Measurements from ENCODE around the gene JARID2. TPM values are rescaled to one million over a fixed set of nuclear protein-coding genes. Genes with fewer than 3 reads are reported as not detected.

The JARID2 gene
- total and polyA plus RNA-seq, 3 experiments from 2014 or later: 12.0 to 25.5 (median 25.0) TPM

DNA sequence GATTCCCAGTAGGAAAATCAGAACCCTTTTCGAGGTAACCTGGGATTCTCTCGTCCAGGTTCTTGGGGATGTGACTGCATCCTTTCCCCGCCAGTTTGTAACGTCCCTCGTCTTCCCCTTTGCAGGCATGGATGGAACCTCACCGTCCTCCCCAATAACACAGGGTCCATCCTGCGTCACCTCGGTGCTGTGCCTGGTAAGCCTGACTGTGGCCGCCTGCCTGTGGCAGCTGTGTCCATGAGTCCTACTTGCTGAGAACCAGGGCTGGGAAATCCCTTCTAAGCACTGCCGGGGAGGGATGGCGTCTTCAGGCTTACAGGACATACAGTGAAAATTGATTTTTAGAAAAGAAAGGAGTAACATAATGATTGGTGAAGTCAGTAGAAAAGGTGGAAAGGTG, 261.4 kb downstream of the JARID2 start:
- Histone ChIP-seq H3K4me3 (ENCODE audit: low read length) (no peak overlapping the region), H3K27ac (ENCODE audit: low read depth, low read length) (no peak overlapping the region), H3K36me3 (ENCODE audit: insufficient read depth, low read length) (peaks cover 52% of the 10 kb centered on the region), H3K4me1 (ENCODE audit: insufficient read depth, low read length) (no peaks in the 10 kb centered on the region), H3K27me3 (ENCODE audit: insufficient read depth, low read length, poor library complexity, severe bottlenecking) (no peaks in the 10 kb centered on the region), H3K9me3 (ENCODE audit: low read length) (no peaks in the 10 kb centered on the region)
- no peak for DNase-seq
- ChIA-PET CTCF (no interaction called here), POLR2A (no interaction called here)
- H3K9me3 Mint-ChIP-seq: no peaks in the 10 kb centered on the region
- H3K27ac Mint-ChIP-seq: peak overlapping the region in 5 of 8 donors; percentile 0 to 81 (median 70)
- H3K4me1 Mint-ChIP-seq: peaks cover 0 to 9% (median 4%) of the 10 kb centered on the region in 3 donors
- peaks cover 0 to 96% (median 18%) of the 10 kb centered on the region in 3 donors for H3K36me3 Mint-ChIP-seq
- no peaks in the 10 kb centered on the region for H3K27me3 Mint-ChIP-seq
- no peak overlapping the region for H3K4me3 Mint-ChIP-seq

DNA sequence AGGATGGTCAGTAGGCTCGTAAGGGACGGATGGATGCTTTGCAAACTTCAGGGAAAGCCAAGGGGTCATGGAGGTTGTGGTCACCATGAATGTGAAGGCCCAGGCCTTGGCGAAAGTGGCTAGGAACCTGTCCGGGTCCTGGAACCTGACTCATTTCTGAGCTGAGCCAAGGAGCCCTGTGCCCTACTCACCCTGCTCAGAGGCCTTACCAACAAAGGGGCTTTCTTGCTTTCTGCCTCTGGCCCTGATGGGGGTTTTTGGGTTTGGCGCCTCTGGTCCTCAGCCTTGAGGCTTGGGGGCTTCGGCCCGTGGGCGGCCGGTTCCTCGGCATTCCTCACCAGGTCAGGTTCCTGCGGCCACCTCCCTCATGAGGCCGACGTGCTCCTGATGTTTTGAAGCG, 261.9 kb downstream of the JARID2 start:
- no peak overlapping the region for H3K4me3 Mint-ChIP-seq
- peaks cover 0 to 96% (median 23%) of the 10 kb centered on the region in 3 donors for H3K36me3 Mint-ChIP-seq
- Histone ChIP-seq H3K27ac (ENCODE audit: low read depth, low read length) (no peak overlapping the region), H3K4me3 (ENCODE audit: low read length) (no peak overlapping the region), H3K27me3 (ENCODE audit: insufficient read depth, low read length, poor library complexity, severe bottlenecking) (no peaks in the 10 kb centered on the region), H3K9me3 (ENCODE audit: low read length) (no peaks in the 10 kb centered on the region), H3K4me1 (ENCODE audit: insufficient read depth, low read length) (no peaks in the 10 kb centered on the region), H3K36me3 (ENCODE audit: insufficient read depth, low read length) (peaks cover 47% of the 10 kb centered on the region)
- ChIA-PET CTCF (no interaction called here), POLR2A (no interaction called here)
- DNase-seq: no peak
- peaks cover 0 to 9% (median 4%) of the 10 kb centered on the region in 3 donors for H3K4me1 Mint-ChIP-seq
- no peaks in the 10 kb centered on the region for H3K9me3 Mint-ChIP-seq
- H3K27ac Mint-ChIP-seq: peak overlapping the region in 2 of 8 donors; percentile 70 to 81
- no peaks in the 10 kb centered on the region for H3K27me3 Mint-ChIP-seq

DNA sequence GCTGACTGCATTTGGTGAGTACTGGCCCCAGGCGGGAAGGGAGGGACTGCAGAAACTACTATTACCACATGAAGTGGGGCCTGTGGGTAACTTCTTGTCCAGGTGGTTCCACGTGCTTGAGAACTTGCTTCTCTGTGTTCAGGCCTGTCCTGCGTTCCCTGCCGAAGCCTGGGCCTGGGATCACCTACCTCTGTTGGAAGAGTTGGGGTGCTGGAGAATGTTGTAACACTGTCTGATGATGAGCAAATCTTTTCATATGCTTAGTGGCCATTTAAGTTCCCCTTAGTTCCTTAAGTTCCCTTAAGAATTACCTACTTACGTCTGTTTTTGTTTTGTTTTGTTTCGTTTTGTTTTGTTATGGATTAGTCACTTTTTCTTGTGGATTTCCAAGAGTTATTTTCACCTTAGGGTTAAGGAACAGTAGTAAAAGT, 262.6 kb downstream of the JARID2 start:
- DNase-seq: no peak
- H3K4me3 Mint-ChIP-seq: no peak overlapping the region
- no peaks in the 10 kb centered on the region for H3K9me3 ChIP-seq (ENCODE audit: low read length)
- no peak overlapping the region for H3K27ac ChIP-seq (ENCODE audit: low read depth, low read length)
- ChIA-PET CTCF (no interaction called here), POLR2A (no interaction called here)
- no peak overlapping the region for H3K4me3 ChIP-seq (ENCODE audit: low read length)
- H3K36me3 ChIP-seq (ENCODE audit: insufficient read depth, low read length): peaks cover 43% of the 10 kb centered on the region
- no peaks in the 10 kb centered on the region for H3K4me1 ChIP-seq (ENCODE audit: insufficient read depth, low read length)
- H3K27me3 Mint-ChIP-seq: no peaks in the 10 kb centered on the region
- H3K36me3 Mint-ChIP-seq: peaks cover 0 to 96% (median 22%) of the 10 kb centered on the region in 3 donors
- H3K4me1 Mint-ChIP-seq: peaks cover 0 to 8% (median 4%) of the 10 kb centered on the region in 3 donors
- H3K9me3 Mint-ChIP-seq: no peaks in the 10 kb centered on the region
- H3K27me3 ChIP-seq (ENCODE audit: insufficient read depth, low read length, poor library complexity, severe bottlenecking): no peaks in the 10 kb centered on the region
- H3K27ac Mint-ChIP-seq: peak overlapping the region in 4 of 8 donors; percentile 24 to 50 (median 40)

DNA sequence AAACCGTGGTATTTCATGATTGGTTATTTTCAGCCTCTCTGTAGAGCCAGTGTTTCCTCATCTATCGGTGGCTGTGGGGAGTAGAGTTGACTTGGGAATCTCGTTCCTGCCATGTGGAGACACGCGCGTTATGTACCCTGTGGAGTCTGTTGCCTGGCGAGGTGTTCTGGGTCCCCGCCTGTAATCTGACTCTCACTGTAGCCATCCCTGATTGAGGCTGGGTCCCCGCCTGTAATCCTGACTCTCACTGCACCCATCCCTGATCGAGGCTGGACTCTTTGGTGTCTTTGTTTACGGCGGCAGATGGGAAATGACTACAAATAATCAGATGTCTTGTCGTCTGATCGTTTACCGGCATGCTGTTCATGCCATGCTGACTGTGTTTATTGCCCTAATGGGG, 263.1 kb downstream of the JARID2 start:
- Mint-ChIP-seq H3K36me3 (peaks cover 0 to 96% (median 23%) of the 10 kb centered on the region in 3 donors), H3K4me1 (peaks cover 0 to 5% (median 4%) of the 10 kb centered on the region in 3 donors), H3K27me3 (no peaks in the 10 kb centered on the region), H3K9me3 (no peaks in the 10 kb centered on the region), H3K27ac (peak overlapping the region in 2 of 8 donors; percentile 24 to 50), H3K4me3 (no peak overlapping the region)
- no peak for DNase-seq
- ChIA-PET POLR2A (no interaction called here), CTCF (no interaction called here)
- H3K27me3 ChIP-seq (ENCODE audit: insufficient read depth, low read length, poor library complexity, severe bottlenecking): no peaks in the 10 kb centered on the region
- H3K4me3 ChIP-seq (ENCODE audit: low read length): no peak overlapping the region
- H3K9me3 ChIP-seq (ENCODE audit: low read length): no peaks in the 10 kb centered on the region
- peak overlapping the region; percentile 43 for H3K27ac ChIP-seq (ENCODE audit: low read depth, low read length)
- peaks cover 43% of the 10 kb centered on the region for H3K36me3 ChIP-seq (ENCODE audit: insufficient read depth, low read length)
- H3K4me1 ChIP-seq (ENCODE audit: insufficient read depth, low read length): no peaks in the 10 kb centered on the region

DNA sequence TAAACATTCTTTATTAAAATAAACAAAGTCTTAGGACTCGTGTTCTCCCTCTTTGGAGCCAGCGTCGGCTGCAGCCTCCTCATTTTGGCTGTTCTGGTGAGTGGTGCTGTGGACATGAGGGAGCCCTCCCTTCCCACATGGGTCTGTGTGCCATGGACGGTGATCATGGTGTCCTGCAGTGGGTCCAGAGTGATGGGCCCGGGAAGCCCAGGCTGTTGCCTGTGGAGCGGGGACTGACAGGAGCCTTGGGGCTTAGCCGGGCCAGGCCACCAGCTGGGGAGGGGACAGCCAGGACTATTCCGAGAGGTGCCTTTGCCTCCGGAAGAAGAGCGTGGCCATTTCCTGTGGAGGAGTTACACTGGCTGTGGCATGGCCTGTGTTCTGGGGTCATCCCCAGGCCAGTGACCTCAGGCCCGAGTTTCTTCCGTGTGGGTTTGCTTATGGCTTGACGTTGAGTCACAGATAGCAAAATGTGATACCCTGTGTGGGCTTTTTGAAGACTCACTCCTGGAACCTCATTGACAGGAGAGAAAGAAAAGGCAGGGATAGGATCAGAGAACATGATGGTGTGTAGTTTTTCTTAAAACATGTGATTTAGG, 263.6 kb downstream of the JARID2 start:
- H3K36me3 Mint-ChIP-seq: peaks cover 0 to 96% (median 24%) of the 10 kb centered on the region in 3 donors
- ChIA-PET CTCF (no interaction called here), POLR2A (no interaction called here)
- H3K4me1 Mint-ChIP-seq: peaks cover 0 to 4% (median 0%) of the 10 kb centered on the region in 3 donors
- Histone ChIP-seq H3K36me3 (ENCODE audit: insufficient read depth, low read length) (peaks cover 43% of the 10 kb centered on the region), H3K4me1 (ENCODE audit: insufficient read depth, low read length) (no peaks in the 10 kb centered on the region), H3K27me3 (ENCODE audit: insufficient read depth, low read length, poor library complexity, severe bottlenecking) (no peaks in the 10 kb centered on the region), H3K4me3 (ENCODE audit: low read length) (no peak overlapping the region), H3K9me3 (ENCODE audit: low read length) (no peaks in the 10 kb centered on the region), H3K27ac (ENCODE audit: low read depth, low read length) (peak overlapping the region; percentile 43)
- peak overlapping the region in 3 of 8 donors; percentile 50 to 63 (median 51) for H3K27ac Mint-ChIP-seq
- H3K27me3 Mint-ChIP-seq: peaks cover 0 to 2% of the 10 kb centered on the region in 2 donors
- no peaks in the 10 kb centered on the region for H3K9me3 Mint-ChIP-seq
- no peak for DNase-seq
- no peak overlapping the region for H3K4me3 Mint-ChIP-seq

DNA sequence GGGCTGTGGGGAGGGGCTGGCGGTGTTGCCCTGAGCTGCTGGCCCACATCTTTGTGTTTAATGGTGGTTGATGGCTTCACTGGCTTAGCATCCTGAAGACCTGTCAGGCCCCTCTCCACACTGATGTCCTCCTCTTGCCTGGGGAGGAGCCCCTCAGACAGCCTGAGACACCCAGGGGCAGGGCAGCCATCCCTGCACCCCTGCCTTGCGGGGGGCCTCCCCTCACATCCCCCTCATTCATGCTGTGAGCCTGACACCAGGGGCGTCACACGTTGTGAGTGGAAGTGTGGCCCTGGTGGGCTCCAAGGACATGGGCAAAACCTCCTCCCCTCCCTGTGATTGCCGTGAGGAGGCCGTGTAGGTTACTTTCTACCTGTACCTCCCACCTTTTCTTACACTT, 264.3 kb downstream of the JARID2 start:
- H3K27ac ChIP-seq (ENCODE audit: low read depth, low read length): no peak overlapping the region
- Mint-ChIP-seq H3K27ac (peak overlapping the region in 4 of 8 donors; percentile 7 to 91 (median 37)), H3K4me1 (peaks cover 0 to 7% (median 0%) of the 10 kb centered on the region in 3 donors), H3K27me3 (peaks cover 0 to 6% of the 10 kb centered on the region in 2 donors), H3K9me3 (no peaks in the 10 kb centered on the region), H3K4me3 (no peak overlapping the region), H3K36me3 (peaks cover 0 to 96% (median 26%) of the 10 kb centered on the region in 3 donors)
- no peak overlapping the region for H3K4me3 ChIP-seq (ENCODE audit: low read length)
- peaks cover 46% of the 10 kb centered on the region for H3K36me3 ChIP-seq (ENCODE audit: insufficient read depth, low read length)
- POLR2A ChIA-PET: no interaction called here
- DNase-seq: no peak
- no peaks in the 10 kb centered on the region for H3K4me1 ChIP-seq (ENCODE audit: insufficient read depth, low read length)
- CTCF ChIA-PET: no interaction called here
- H3K27me3 ChIP-seq (ENCODE audit: insufficient read depth, low read length, poor library complexity, severe bottlenecking): no peaks in the 10 kb centered on the region
- H3K9me3 ChIP-seq (ENCODE audit: low read length): no peaks in the 10 kb centered on the region

DNA sequence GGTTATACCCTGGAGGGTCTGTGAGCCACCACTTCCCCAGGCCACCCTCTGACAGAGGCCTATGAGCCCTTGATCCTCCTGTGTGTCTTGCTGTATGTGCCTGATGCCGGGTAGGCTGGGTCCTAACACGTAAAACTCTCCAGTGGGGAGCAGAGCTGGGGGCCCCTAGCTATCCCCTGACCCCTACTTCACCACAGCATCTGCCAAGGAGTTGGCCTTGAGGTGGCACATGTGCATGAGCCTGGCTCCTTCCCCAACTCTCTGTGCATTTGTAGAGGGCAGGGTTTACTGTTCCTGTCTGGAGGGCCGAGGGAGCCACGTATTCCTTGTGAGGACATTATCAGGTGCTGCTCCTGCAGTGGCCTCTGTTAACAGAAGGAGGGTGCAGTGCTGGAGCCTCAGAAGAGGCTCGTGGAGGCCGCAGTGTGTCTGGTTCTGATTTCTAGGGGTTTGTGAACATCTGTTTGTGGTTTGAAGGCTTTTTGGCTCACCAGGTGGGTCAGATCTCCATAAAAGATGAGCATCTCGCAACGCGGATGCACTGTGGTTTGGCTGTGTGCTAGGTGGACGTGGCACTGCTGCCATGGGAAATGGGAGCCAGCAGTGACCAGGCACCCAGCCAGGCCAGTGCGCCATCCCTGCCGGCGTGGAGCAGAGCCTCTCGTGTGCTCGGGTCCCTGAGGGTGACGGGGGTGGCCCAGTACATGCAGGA, 264.8 kb downstream of the JARID2 start:
- no peaks in the 10 kb centered on the region for H3K27me3 ChIP-seq (ENCODE audit: insufficient read depth, low read length, poor library complexity, severe bottlenecking)
- DNase-seq: no peak
- Mint-ChIP-seq H3K4me1 (peaks cover 0 to 7% (median 0%) of the 10 kb centered on the region in 3 donors), H3K27ac (peak overlapping the region in 5 of 8 donors; percentile 7 to 91 (median 52)), H3K4me3 (peak overlapping the region in 1 of 7 donors; percentile 63), H3K27me3 (peaks cover 0 to 6% of the 10 kb centered on the region in 2 donors), H3K9me3 (no peaks in the 10 kb centered on the region), H3K36me3 (peaks cover 0 to 93% (median 26%) of the 10 kb centered on the region in 3 donors)
- ChIA-PET CTCF (no interaction called here), POLR2A (no interaction called here)
- no peak overlapping the region for H3K4me3 ChIP-seq (ENCODE audit: low read length)
- H3K36me3 ChIP-seq (ENCODE audit: insufficient read depth, low read length): peaks cover 46% of the 10 kb centered on the region
- H3K9me3 ChIP-seq (ENCODE audit: low read length): no peaks in the 10 kb centered on the region
- no peaks in the 10 kb centered on the region for H3K4me1 ChIP-seq (ENCODE audit: insufficient read depth, low read length)
- H3K27ac ChIP-seq (ENCODE audit: low read depth, low read length): no peak overlapping the region
